UCSD-AML1 (cell line): ENCODE measurements around the gene PPM1A.
A peak's percentile ranks its signal among the peaks of the same experiment; 100 is the strongest.

Source experiments
- DNase-seq: peaks from one replicate; lab custom pipeline; 2025; ENCODE audit not compliant: unreplicated experiment; lab: John Stamatoyannopoulos, UW

The PPM1A gene

DNA sequence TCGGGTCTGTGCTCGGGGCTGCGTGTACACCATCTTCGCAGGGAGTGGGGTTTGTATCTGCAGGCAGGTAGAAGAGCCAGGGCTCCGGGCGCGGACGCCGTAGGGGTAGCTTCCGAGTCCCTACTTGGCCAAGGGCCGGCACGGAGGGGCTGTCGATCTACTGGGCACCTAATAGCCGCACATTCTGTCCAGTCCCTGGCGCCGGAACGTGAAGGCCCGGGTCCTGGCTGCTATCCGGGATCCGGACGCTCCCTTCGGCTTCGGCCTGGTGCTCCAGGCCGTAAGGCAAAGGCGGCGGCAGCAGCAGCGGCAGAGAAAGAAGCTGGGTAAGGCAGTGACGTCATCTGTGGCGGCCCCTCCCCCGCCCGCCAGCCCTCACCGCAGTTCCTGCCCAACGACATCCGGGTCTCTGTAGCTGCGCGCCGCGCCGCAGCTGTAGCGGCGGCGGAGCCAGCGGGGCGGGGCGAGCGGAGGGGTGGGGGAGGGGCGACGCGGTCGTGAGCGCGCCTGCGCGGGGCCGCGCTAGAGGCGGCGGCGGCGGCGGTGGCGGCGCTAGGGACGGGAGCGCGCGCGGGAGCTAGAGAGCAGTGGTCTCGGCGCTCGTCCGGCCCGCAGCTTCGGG is at the start of gene PPM1A:
TSS of gene PPM1A (plus strand) at position 525 of the 622 bp plus-strand sequence. CDS start 33,483 bp downstream, outside the sequence.
- DNase-seq = peak; percentile 97

DNA sequence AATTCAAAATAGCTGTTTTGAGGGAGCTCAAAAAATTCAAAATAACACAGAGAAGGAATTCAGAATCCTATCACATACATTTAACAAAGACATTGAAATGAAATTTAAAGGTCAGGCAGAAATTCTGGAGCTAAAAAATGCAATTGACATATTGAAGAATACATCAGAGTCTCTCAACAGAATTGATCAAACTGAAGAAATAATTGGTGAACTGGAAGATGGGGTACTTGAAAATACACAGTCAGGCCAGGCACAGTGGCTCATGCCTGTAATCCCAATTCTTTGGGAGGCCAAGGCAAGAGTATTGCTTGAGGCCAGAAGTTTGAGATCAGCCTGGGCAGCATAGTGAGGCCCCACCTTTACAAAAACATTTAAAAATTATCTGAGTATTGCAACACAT is 49.7 kb upstream of the PPM1A start:
- DNase-seq = no peak

DNA sequence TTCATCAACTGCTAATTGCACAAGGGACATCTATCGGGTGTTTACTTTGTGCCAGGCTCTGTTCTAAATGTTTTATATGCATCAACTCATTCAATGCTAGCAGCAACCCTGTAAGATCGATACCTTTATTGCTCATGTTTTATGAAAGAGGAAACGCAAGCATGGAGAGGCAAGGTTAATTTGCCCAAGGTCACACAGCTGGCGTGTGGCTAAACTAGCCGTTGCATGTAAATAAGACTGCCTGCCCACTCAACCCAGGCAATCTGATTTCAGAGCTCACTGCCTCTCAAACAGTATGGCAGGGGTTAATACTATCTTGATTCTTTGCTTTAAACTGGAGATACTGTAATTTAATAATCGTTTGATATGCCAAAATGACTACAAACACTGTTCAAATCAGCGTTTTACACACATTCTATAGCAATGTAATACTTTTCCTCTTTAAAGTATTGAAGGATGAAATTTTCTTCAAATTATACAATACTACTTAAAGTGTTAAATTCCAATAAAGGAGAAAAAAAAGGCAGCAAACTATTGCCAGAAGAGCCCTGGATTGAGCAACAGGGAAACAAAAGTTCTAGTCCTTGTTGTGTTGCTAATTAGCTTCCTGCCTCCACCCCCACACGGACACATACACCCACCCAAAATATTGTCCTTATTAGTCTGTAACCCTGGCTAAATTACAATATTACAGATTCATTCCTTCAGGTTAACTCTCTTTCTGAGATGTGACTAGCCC is 44.7 kb upstream of the PPM1A start:
- no peak for DNase-seq

DNA sequence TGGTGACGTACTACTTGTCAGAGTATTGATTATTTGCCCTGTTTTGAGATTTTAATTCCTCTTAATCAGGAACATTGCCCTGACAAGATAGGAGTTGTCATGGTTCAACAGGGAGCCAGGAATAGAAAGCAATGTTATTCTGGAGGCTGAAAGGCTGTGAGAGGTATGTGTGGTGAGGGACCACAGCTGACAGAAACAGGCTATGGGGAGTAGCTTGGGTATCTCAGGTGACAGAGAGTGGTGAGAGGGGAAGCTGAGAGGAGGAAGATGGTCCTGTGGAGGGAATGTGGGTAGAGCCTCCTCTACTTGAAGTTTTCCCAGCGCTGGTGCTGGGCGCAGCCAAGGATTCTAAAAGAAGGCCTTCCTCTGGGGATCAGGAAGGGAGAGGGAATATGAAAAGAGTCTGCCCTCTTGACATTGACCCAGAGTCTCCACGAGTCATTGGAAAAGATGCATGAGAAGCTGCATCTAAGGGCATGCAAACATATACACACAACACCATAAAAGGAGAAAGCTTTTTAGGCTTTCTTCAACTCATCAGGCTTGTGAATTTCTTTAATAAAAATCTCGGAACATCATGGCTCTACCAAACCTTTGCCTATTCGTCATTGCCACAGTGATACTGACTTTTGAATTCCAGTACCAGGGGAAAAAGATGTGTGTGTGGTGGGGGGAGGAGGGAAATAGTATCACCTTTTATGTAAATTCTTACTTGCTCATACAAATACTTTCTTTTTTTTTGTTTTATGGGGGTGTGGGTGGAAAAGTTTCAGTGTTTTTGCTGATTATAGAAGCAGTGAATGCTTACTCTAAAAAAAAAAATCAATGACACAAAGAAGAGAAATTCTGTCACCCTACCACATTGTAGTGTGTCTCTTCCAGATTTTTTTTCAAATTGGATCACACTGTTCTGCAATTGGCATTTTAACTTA is 43.9 kb upstream of the PPM1A start:
- DNase-seq = no peak

DNA sequence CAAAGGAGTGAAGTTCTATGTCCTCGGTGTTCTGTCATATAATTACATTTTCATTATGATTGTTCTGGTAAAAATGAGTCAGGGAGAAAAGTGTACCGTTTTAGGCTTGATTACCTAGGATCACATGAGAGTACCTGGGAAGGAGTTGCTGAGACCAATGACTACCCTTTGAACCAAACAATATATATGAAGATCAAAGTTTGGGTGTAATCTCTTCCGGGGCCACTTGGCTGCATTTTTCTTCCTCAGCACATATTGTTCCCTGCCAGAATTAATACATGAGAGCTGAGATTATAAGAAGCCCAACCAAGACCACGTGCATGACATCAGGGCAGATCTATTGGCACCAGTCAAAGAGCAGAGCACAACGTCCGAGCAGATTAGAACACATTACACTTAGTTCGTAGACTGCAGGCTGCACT is 42.8 kb upstream of the PPM1A start:
- no peak for DNase-seq

DNA sequence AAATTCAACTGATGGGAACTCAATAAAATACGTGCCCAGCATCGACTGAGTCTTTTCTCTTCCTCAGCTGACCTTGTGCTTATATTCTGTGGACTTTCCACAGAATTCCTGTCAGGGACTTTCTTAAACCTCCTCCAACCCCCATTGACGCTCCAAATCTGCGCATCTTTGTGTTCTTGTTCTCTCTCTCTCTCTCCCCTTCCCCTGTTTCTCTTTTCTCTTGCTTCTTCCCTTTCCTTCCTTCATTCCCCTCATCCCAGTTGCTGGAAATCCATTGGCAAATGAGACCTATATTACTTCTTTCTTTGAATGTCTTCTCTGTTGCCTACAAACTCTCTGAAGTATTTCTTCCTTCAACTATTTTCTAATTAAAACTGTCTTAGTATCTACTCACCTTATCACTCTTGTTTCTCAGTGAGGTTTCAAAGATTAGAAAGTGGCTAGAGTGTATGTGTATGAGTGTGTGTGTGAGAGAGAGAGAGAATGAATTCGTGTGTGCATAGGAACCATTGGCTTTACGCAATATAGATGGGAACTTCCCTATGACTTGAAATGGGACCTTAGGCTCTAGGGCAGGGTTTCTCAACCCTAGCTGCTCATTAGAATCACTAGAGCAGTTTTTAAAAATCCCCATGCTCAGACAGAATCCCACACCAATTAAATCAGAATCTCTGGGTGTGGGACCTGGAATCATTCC is 42.0 kb upstream of the PPM1A start:
- DNase-seq = no peak

DNA sequence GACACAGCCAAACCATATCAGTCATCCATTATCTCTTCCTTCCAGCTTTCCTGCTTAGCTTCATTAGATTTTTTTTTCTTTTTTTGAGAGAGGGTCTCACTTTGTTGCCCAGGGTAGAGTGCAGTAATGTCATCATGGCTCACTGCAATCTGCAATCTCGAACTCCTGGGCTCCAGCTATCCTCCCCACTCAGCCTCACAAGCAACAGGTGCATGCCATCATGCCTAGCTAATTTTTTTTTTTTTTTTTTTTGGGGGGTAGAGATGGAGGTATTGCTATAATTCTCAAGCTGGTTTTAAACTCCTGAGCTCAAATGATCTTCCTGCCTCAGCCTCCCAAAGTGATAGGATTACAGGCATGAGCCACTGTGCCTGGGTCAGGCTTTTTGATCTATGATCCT is 38.3 kb upstream of the PPM1A start:
- DNase-seq = no peak

DNA sequence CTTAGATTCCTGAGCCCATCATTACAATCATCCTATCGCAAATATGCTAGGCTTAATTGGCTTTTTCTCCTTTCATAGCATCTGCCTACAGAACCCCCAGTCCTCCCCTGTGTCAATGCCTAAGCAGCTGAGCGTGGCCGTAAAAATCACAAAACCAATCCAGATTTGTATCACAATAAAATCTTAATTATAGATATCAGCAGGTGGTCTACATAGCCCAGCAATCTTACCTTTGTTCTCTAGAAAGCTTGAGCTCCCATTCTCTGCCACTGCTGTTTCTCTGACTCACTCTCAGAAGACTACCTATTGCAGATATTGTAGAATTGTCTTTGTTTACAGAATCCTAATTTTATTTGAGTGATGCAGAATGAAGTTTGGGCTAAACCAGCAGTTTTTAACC is 37.9 kb upstream of the PPM1A start:
- no peak for DNase-seq

DNA sequence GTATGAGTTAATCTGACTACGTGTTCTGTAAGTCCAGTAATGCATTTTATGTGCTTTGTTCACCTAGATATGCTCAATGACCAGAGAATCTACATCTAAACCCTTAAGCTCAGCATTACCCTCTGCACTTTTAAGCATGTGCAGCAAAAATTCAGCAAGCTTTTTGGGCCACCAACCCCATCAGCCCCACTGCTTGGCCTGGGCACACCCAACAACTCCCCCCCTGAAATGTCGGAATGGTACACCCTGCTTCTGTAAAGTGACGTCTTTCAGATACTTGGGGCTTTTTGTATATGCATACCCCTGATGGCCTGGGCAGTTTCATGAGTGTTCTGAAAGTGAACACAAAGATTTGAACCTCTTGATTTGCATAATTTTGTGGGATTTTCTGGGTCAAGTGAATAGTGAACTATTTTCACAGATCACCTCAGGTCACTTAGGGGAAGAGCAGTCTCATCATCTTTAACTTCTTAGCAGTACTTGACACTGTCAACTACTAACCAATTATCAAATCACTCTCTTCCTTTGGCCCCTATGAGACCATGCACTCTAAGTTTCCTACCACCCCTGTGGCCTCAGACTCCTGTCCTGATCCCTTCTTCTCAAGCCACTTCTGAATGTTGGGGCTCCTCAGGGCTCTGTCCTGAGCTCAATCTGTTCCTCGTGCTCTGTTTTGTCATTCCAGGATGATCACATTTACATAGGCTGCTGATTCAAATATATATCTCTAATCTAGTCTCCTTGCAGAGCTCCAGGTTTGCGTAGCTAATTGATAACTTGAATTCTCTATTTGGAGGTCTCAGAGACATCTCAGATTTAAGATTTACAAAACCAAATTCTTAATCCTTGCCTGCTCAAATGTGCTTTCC is 36.3 kb upstream of the PPM1A start:
- DNase-seq = no peak

DNA sequence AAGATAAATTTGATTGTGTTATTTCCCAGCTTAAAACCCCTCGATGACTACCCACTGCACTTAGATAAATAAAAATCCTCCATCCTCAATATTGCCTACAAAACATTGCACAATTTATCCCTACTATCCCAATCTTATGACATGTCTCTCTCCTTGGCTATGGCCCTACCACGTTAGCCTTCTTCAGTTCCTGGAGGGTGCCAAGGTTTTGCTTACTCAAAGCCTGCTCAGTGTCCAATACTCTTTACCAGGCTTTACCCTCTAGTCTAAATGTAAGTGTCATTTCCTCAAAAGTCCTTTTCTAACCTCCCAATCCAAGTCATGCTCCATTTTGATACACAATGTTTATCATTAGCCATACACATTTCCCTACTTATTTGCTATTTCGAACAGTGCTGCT is 35.0 kb upstream of the PPM1A start:
- no peak for DNase-seq

DNA sequence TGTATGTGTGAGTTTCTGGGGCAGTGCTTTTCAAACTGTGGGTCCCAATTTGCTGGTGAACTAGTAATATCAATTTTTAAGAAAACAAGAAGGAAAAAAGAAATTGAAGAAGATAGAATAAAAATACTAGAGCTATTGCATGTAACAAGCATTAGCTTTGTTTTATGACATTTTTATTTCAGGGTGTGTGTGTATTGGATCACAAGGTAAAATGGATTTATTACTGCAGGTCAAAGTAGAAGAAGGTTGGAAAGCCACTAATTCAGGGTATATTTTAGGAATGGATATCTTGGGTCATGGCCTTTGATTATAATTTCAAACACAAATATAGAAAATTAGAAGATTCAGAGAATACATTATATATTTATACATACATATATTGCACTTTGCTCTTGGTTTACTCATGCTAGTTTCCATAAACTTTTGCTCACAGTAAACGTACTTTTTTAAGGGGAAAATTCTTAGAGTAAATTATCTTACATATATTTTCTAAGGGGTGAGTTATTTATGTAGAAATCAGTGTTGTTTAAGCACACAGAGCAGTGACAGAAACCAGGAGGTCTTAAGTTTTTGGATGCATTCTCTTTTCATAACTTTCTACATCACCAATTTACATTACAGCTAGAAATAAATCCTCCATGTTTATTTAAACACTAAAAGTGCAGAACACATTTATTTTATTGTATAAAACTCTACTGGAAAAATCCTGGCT is 34.5 kb upstream of the PPM1A start:
- DNase-seq = no peak

DNA sequence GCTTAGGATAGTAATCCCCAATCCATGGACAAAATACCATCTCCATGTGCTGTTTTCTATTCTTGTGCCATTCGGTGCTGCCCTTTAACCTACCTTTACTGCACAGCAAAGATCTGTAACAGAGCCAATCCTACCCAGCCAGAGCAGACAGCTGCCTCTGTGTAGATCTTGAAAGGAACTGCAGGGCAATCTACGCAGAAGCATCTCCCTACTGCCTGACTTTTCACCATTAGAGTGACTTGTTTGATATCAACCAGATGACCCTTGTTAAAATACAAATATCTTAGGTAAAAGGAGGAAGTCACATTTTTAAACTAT is 33.9 kb upstream of the PPM1A start:
- no peak for DNase-seq

DNA sequence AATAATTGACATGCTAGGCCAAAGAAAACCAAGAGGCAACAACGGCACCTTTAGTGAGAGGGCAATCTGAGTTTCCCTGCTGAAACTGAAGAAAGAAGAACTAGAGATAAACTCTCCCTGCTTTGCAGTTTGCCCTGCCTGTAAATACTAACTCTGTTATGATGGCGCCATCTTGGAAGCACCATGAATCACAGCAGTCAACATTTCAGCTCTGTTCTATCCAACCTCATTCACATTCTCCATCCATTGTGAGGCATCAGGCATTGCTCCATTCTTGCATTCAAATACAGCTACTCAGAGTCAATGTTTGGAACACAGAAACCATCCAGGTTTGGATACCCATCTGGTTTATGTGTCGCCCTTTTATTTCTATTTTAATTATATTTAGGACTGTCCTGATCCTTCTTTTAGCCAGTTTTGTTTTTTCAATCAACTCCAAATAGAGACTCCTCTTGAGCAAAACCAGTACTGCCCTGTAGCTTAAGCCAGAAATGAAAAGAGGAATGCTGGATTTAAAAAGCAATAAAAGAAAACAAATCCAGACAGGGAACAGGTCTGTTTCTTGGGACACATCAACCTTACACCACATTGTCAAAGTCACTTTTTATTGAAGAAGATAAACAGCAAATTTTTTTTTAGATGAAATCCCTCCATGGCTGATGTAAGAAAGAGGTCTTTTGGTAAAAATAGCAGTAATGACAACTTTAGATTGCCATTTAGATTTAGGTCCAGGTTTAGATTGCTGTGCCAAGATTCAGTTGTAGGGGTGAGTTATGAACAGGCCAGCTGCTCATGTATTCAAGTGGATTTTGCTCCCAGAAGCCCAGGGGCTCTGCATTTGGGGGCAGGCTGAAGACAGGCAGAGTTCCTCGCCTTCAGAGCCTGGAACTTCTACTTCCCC is 33.3 kb upstream of the PPM1A start:
- no peak for DNase-seq

DNA sequence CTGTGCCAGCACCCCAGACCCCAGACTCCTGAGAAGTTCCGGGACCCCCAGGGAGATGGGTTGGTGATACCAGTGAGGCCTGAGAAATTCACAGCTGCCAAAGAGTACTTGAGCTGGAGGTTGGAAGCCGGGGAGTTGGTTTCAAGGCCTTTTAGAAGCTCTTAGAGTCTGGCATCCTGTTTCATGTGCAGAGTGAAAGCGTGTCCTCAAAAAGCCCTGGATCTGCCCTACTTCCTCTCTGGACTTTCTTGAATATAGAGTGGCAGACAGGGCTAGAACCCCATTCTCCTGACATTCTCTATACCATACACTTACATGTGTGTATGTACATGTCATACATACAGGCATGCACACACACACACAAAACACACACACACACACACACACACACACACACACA is 31.3 kb upstream of the PPM1A start:
- DNase-seq = no peak

DNA sequence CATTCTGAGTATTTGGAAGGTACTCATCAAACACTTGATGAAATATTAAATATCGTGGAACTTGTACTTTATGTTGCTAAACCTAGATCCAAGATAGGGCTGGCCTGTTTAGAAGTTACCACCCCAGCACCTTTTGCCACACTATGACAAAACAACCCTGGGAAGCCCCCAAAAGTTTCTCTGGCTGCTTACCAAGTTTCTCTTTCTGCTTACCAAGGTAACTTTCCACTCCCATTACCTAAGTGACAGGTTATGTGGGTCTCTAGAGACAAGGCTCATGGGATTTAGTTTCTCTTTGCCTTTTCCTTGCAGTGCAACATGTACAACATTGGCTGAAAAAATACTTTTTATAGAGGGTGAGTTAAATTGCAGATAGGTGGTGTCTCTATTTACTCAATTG is 28.9 kb upstream of the PPM1A start:
- DNase-seq = no peak

DNA sequence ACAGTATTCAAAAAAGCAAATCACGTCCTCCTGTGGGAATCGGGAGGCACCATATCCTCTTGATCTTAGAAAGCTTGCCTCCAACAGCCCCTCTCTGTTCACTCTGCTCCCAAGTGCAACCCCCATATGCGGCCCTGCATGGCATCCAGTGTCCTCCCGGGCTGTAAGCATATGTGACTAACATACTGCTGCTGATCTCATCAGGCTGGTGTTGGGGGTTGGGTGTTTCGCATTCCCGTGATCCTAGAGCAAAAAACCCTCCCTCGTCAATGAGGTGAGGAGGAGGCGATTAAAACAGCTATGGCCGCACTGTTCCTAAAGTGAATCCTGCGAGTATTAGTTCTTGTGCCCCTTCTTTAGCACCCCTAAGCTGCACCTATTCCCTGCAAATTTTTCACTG is 28.1 kb upstream of the PPM1A start:
- no peak for DNase-seq

DNA sequence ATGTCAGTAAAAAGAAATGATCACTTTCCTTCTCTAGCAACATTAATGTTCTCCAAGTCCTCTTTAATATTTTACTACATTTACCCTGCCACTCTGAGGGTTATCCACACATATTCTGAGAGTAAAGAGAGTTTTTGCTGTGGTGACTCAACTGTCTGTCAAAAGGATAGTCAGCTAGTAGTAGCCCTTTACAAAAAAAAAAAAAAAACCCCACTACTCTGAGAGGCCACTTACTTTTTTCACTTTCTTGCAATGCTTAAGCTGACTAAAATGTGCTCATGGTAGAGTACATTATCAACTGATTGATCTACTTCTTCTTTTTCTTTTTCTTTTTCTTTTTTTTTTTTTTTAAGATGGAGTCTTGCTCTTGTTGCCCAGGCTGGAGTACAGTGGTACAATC is 27.6 kb upstream of the PPM1A start:
- DNase-seq = no peak

DNA sequence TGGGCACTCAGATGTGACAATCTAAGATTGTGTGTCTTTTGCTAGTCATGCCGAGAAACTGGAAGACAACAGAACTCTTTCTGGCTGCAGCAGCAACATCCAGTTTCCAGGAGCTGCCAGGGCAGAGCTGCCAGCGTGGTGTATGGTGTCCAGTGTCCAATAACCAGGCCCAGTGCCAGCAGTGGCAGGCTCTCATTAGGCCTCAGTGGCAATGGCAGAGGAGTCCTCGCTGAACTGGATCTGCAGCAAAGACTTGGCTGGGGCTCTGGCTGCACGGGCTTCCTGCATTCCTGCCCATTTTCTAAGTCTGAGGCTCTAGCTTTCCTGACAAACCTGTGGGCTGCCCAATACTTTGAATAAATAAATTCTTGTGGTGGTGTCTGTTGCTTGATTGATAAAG is 26.2 kb upstream of the PPM1A start:
- DNase-seq = no peak

DNA sequence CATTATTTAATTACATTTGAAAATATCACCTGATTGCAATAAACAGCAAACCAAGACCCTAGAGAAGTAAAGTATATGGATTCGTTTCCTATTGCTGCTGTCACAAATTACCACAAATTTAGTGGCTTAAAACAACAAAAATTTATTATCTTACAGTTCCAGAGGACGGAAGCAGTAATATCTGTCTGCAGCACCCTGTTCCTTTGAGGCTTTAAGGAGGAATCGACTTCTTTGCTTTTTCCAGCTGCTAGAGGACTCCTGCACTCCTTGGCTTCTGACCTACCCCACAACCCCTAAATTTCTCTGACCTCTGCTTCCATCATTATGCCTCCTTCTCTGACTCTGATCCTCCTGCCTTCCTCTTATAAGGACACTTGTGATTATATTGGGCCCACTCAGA is 23.8 kb upstream of the PPM1A start:
- DNase-seq = no peak
